NCI-H128 (cell line): Measurements from ENCODE around the gene ADH1A.
"Not testable (repeated sequence)": the region's sequence is repeated elsewhere in the genome, so short reads cannot be mapped to it uniquely, and the experiment has no call there.

Experiments used
- DNase-seq: peaks from one replicate; lab custom pipeline; 2025; ENCODE audit not compliant: unreplicated experiment; lab: John Stamatoyannopoulos, UW

ADH1A gene

DNA sequence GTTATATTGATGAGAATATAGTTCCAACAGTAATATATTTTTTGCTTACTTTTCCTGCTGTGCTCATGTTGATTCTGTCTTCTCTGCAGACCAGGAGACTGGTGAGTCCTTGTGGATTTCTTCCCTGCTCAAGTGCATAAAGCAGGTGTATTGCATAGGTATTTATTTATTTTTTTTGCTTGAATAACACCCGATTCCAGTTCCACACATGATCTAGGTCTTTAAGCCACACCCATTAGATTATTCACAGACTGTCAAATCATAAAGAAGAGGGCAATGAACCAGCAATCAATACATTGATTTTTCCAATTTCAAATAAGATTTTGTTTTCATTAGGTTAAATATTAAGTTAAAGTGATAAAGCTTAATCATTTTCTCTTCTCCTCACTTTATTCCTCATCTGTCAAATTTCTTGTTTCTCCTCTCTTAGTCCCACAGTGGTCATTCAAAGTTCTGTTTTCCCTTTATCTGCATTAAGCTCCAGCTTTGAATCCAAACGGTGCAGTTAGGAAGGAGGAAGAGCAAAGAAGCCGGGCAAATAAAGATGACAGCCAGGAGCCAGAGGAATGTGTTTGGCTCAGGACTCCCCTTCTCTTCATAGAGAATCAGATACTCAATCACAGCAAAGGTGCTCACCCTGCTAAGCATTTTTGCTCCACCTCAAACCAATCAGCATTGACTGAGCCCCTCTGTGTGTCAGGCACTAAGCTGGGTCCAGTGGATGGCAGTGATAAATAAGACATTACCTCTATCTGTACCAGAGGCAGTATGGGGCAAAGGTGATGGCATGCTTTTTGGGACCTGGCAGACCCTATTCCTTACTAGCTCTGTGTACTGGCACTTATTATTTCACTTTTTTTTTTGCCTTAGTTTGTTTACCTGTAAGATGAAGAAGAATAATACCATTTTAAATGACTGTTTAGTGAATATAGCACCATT, at the start of gene ADH1A:
Gene ADH1A (minus strand): TSS at position 138 of the 939 bp plus-strand sequence. CDS start 71 bp downstream, at position 67.
- no peak for DNase-seq

DNA sequence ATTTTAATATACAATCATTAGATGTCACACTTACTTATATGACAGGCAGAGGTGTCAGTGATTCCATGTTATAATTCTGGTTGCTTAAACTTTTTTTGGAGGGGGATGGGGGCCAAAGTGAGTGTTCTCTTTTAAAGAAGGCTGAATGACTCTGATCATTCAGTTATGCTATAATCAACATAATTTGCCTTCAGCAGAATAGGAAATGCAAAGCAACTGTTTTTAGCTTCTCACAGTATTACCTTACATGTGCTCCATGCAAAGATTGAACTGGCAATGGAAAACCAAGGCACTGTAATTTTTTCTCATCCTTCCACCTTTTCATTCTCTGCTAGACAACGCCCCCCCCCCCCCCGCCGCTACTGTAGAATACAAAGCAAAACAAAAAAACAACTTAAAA, 48.4 kb upstream of the ADH1A start:
- DNase-seq, result no peak

DNA sequence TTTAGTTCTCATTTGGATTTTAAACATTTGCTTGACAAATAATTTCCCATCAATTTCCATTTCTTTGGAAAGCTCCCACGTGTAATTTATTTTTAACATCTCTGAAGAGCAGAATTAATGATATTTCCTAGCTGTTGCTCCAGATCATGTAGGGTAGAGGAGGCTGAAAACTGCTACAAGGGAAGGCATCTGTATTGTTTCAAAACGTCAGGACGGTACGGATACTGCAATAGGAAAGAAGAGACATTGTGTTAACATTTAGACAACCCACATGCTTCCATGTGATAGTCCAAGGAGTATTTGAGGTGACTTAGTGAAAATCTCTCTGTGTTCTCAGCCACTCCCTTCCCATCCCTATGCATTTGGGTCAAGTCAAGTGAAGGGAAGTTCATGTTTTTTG, 45.8 kb upstream of the ADH1A start:
- DNase-seq, result no peak

DNA sequence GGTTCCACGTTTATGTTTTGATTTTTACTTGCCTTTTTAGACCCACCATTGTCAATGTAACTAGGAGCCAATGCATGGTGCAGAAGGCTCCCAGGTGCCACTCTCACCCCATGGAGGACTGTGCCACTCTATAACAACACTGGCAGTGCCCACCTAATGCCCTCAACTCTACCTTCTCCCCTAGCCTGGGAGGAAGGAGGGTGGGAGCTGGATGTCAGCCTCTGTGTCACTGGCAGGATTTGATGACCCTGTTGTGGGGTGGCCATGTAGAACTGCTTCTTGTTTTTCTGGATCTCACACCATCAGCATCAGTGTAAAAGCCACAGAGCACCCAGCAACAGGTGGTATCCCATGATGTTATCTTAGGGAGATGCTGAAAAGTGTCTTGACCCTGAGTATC, 44.1 kb upstream of the ADH1A start:
- no peak for DNase-seq

DNA sequence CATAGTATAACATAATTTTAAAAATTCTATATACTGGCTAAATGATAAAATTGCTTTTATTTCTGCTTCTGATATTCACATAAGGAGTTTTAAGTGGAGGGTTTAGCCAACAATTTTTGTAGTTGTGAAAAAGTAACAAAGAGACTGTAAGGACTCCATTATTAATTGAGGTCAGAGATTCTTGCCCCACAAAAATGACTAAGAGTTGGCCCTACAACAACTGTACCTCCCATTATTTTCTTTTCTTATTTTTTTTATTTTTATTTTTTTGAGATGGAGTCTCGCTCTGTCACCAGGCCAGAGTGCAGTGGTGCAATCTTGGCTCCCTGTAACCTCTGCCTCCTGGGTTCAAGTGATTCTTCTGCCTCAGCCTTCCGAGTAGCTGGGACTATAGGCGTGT, 39.9 kb upstream of the ADH1A start:
- DNase-seq, result no peak

DNA sequence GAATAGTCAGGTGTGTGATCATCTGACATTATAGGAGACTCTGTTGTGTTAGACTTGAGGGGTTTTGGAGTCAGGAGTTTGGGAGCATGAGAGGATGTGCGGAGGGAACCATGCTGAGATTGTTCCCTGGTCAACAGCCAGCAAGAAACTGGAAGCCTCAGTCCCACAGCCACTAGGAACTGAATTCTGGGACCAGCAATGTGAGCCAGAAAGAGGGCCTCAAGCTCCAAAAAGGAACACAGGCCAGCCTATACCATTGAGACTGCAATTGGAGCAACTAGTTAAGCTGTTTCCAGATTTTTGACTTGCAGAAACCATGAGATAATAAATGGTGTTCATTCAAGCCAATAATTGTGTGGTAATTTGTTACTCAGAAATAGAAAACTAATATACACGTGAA, 39.1 kb upstream of the ADH1A start:
- no peak for DNase-seq

DNA sequence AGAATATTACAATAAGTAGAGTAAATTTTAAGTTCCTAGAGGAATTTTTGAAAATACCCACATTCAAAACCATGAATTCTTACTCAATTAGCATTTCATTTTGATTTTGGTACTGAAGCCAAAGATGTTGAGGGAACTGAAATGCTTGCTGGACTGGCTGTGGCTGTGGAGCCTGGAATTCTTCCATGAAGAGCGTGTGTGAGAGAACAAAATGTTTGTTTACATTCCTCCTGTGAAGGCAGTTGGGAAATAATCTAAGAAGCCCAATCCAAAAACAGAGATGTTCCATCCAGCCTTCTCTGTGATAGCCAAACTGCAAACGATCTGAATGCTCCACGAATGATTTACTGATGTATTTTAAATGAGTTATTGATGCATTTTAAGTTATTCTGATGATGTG, 34.2 kb upstream of the ADH1A start:
- DNase-seq, result no peak

DNA sequence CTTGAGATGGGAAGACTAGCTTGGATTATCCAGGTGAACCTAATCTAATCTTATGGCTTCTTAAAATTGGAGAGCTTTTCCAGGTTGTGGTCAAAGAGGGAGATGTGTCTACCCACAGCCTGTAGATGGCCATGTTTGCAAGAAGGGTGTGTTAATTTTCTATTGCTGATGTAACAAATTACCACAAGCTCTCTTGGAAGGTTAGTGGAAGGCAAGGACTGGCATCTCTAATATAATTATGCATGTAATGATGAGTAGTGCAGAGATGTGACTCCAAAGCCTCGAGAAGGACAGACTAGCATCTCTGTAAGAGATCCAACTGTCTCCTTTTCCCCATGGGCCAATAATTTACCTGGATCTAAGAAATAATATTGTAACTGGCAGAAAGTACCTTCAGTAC, 33.6 kb upstream of the ADH1A start:
- DNase-seq, result no peak

DNA sequence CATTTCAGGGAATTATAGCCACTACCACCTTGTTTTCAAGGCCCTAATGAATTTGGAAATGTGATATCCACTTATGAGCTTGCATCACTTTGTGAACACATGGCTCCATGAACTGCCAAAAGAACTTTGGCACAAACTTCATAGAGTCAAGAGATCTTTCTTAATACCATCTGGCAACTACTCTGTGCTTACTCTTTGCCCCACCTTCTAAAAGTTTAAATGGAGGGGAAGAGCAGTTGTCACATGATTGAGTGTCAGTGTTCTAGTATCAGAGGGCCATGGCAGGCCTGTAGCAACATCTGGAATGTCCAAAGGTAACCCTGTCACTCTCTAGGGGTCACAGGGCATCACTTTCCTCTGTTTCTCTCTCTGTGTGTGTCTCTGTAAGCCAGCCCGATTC, 33.0 kb upstream of the ADH1A start:
- DNase-seq, result no peak

DNA sequence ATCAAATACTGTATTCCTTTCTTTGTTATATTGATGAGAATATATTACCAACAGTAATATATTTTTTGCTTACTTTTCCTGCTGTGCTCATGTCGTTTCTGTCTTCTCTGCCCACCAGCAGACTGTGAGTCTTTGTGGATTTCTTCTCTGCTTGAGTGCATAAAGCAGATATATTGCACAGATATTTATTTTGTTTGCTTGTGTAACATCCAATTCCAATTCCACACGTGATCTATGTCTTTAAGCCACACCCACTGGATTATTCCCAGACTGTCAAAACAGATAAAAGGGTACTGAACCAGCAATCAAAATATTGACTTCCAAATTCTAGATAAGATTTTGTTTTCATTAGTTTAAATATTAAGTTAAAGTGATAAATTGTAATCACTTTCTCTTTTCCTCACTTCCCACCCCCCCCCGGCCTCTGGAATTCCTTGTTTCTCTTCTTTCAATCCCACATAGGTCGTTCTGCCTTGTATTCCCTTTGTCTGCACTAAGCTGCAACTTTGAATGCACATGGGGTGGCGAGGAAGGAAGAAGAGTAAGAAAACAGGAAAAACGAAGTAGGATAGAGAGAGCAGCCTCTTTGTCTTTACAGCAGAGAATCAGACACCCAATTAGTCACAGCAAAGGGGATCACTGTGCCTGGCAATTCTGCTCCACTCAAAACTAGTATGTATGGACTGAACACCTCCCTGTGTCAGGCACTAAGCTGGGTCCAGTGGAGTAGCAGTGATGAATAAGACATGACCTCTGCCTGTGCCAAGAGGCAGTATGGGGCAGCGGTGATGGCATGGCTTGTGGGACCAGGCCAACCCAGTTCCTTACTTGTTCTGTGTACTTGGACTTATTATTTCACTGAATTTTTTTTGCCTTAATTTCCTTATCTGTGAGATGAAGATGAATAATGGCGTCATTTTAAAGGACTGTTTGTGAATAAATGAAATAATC, 30.7 kb upstream of the ADH1A start, which contains the start of gene ADH1B:
Gene ADH1B (minus strand): TSS at position 161 of the 951 bp plus-strand sequence. CDS start 70 bp downstream, at position 91.
- DNase-seq, result no peak

DNA sequence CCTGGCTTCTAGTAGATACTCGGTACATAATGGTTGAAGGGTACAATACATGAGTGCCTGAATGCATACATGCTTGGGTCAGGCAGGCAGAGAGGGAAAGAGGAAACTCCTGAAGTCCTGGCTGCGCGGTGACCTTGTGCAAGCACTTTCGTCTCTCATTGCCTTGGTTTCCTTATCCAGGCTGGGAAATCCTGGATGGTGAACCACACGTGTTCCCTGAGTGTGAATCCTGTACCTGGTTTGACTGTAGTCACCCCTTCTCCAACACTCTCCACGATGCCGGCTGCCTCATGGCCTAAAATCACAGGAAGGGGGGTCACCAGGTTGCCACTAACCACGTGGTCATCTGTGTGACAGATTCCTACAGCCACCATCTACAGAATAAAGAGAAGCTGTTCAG, 27.0 kb upstream of the ADH1A start:
- DNase-seq, result not testable (repeated sequence)

DNA sequence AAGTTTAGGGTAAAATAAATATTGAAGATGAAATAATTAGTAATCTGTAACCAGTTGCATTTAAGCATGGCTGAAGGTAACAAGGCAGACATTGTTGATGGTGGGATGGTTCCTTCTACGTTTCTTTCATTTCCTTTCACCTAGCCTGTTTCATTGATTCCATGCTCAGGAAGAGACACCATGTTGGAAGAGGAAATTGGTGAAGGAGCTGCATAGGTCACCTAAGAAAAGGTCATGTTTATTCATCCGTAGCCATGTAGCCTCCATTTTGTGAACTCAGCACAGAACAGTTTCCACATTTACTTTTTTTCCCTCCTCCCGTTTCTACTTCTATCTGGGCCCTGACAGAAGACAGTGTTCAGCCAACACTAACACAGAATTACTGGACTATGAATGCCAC, 26.6 kb upstream of the ADH1A start:
- DNase-seq, result no peak

DNA sequence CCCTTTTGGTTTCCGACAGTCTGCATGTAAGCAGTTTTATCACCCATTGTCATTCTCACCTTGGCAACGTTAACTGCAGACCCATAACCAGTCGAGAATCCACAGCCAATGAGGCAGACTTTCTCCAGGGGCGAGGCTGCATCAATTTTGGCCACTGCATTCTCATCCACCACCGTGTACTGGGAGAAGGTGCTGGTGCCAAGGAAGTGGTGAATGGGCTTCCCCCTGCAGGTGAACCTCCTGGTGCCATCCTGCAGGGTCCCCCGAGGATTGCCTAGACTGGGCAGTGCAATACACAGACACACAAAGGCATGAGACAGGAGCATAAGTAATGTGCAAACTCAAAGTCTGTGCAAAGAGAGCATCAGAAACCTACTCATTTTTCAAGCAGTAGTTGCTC, 25.1 kb upstream of the ADH1A start:
- DNase-seq, result no peak

DNA sequence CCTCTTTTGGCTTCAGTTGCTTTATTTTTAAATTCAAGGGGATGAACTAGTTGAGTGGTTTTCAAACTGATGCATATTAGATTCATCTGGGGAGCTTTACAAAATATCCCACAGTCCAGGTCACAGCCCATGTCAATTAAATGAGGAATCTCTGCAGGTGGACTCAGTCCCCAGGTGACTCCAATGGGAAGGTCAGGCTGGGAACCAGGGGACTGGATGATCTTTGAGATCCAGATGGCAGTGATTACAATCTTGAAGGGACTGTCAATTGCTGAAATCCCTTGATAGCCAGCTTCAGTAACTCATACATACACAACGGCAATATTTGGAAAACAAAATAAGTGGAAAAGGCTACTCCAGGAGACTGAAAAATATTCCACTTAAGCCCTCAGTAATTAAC, 23.4 kb upstream of the ADH1A start:
- no peak for DNase-seq

DNA sequence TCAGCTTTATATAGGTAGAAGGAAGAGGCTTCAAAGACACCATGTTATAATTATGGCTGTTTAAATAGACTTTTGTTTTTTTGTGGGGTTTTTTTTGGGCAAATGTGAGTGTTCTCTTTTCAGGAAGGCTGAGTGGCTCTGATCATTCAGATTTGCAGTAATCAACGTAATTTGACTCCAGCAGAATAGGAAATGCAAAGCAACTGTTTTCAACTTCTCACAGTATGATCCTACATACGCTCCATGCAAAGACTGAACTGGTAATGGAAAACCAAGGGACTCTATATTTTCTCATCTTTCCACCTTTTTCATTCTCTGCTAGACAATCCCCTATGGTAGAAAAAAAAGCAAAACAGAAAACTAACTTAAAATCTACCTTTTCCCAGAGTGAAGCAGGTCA, 19.6 kb upstream of the ADH1A start:
- no peak for DNase-seq

DNA sequence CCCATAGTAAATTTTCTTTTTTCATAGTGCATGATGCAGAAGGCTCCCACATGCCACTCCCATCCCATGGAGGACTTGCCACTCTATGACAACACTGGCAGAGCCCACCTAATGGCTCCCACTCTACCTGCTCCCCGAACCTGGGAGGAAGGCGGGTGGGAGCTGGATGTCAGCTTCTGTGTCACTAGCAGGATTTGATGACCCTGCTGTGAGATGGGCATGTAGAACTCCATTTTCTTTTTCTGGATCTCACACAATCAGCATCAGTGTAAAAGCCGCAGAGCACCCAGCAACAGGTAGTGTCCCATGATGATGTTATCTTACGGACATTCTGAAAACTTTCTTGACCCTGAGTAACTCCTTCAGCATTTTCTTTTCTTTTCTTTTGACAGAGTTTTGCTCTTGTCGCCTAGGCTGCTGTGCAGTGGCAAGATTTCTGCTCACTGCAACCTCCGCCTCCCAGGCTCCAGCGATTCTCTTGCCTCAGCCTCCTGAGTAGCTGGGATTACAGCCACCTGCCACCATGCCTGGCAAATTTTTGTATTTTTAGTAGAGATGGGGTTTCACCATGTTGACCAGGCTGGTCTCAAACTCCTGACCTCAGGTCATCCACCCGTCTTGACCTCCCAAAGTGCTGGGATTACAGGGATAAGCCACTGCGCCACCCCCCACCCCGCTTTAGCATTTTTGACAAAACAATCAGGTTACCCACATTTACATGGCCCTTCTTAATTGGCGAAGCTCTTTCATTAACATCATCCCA, 15.0 kb upstream of the ADH1A start:
- no peak for DNase-seq

DNA sequence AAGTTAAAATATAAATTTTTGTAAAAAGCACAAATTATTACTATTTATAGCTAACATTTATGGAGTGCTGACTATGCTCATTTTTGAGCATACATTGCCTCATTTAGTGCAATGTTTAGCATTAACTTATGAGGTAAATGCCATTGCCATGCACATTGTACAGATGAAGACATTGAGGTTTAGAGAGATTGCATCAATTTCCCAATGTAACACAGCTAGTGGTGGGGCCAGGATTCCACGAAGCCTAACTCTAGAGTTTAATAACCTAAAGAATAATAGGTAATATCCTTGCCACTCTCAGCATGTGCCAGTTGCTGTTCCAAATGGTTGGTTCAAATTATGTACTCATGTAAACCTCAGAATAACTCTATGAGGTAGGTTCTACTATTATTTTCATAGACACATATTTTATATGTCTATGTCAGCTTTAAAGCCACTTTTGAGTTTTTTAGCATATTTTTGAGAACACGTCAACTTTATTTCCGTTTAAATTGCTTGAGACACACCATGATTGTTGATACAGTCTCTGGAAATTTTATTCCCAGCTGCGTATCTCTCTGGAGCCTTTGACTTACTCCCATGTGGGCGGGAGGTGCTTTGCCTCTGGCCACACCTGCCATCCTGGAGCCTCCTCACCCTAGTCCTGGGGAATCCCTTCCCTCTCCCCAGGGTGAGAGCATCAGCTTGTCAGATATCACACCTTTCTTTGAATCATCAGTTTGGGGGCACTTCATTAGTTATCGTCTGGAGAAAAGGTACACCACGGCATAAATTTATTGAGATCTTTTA, 10.8 kb upstream of the ADH1A start:
- DNase-seq, result no peak

DNA sequence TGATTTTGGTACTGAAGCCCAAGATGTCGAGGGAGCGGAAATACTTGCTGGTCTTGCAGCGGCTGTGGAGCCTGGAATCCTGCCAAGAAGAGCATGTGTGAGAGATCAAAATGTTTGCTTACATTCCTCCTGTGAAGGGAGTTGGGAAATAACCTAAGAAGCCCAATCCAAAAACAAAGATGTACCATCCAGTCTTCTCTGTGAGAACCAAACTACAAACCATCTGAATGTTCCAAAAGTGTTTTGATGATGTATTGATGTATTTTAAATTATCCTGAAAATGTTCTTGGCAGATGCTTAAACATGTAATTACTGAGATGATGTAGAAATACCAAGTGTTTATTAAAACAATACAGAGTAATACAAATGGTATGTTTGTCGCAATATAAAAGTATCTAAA, 10.1 kb upstream of the ADH1A start:
- DNase-seq, result no peak

DNA sequence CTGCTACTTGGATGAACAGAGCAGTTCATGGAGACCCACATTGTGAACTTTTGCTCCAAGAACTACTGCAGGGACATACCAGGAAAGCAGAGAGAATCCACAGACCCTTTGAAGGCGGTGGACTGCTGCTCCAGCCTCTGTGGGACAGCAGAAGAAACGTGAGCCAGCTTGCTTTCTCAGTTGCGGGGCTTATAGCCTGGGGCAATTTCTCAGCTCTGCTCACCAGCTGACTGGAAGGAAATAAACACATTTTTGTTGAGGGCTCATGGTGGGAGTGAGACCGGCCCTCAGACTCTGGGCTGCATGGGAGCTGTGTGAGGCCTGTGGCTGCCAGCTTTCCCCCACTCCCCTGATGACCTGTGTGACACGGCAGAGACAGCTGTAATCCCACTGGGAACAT, 2.6 kb upstream of the ADH1A start:
- no peak for DNase-seq

DNA sequence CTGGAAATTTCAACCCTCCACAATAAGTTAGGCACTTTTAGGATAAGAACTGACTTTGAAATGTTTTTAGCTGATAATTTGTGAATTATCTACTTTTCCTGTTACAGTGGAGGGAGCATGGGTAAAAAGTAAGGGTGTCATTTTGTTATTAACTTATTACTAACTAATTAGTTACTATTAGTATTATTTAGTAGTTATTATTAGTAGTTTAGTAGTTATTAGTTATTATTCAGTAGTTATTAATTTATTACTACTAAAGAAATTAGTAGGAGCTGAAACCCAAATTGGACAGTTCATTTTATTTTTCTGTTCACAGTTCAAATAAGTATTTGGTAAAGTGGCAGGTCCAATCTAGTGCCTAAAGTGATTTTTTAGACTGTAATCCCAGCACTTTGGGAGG, 5.4 kb downstream of the ADH1A start:
- DNase-seq, result no peak
